Left lung (tissue), 10 donors: Measurements from ENCODE around the gene STARD8. TPM values are rescaled to one million over a fixed set of nuclear protein-coding genes. Genes with fewer than 3 reads are reported as not detected.
"Not testable (repeated sequence)": the region's sequence is repeated elsewhere in the genome, so short reads cannot be mapped to it uniquely, and the experiment has no call there.

Experiments
- ATAC-seq: fragments of 200-7000 bp; cut with Tn5 transposase; one replicate; pipeline ENCODE4 v1.9.1; 2020; ENCODE audit warnings: moderate library complexity
- DNase-seq, 4 donors: peaks; one replicate each; pipeline ENCODE4 v3.0.0-alpha.2; 2013 to 2020
- H3K27ac ChIP-seq, 2 donors: fragments of 200-600 bp; sonication (generic) in 1 of 2; one replicate each; pipeline versions ENCODE4 v1.5.0 to v1.8.0; 2020 to 2021
- H3K27me3 ChIP-seq, 2 donors: fragments of 200-600 bp; sonication (generic) in 1 of 2; one replicate each; pipeline versions ENCODE4 v1.5.0 to v1.8.0; 2020 to 2021
- H3K36me3 ChIP-seq, 2 donors: fragments of 200-600 bp; sonication (generic) in 1 of 2; one replicate each; pipeline versions ENCODE4 v1.5.0 to v1.8.0; 2020 to 2021
- H3K4me1 ChIP-seq, 2 donors: fragments of 200-600 bp; one replicate each; pipeline ENCODE4 v1.8.0; 2021
- H3K4me3 ChIP-seq, 2 donors: fragments of 200-600 bp; sonication (generic) in 1 of 2; one replicate each; pipeline versions ENCODE4 v1.5.0 to v1.8.0; 2020 to 2021; ENCODE audit warnings: mild to moderate bottlenecking in 1 of 2
- H3K9me3 ChIP-seq, 2 donors: fragments of 200-600 bp; sonication (generic) in 1 of 2; one replicate each; pipeline versions ENCODE4 v1.5.0 to v1.8.0; 2020 to 2021
- CTCF ChIP-seq, 2 donors: fragments of 200-600 bp; sonication (generic) in 1 of 2; IDR thresholded peaks; one replicate each; pipeline versions ENCODE4 v1.5.0 to v1.8.0; 2021; ENCODE audit warnings: antibody characterized with exemption in 2 of 2
- intact Hi-C, 2 donors: fragments of 100-400 bp; cut with DNase I; formaldehyde crosslinking; loops; one replicate each; pipeline versions ENCODE4 v1.11.2 to v1.14.2; 2022
- polyA plus RNA-seq, 6 donors: library from polyadenylated mRNA; unstranded; fragments of 120-200 nt; gene quantifications; one replicate each; pipeline ENCODE4 v1.2.1, GENCODE V29; 2013; ENCODE audit not compliant: insufficient read length in 6 of 6
- total RNA-seq, 2 donors: library from RNA; stranded (reverse); fragmentation: NEBNext Ultra II Directional; extraction: Animal tissue kit (Norgen Biotek cat#: 25700); gene quantifications; one replicate each; pipeline ENCODE4 v1.2.1, GENCODE V29; 2021
- donor health status: DM: no; HTN: yes; CAD: no.
- donor health status: DM: no; HTN: no; CAD: no.

STARD8 gene
- total and polyA plus RNA-seq, 8 donors = 11.9 to 19.8 (median 15.0) TPM

GRCh38 chrX:68627986-68628385 is 19.5 kb upstream of the STARD8 start:
- Histone ChIP-seq H3K36me3 (no peaks in the 10 kb centered on the region), H3K9me3 (no peaks in the 10 kb centered on the region), H3K27me3 (no peaks in the 10 kb centered on the region), H3K27ac (no peak overlapping the region), H3K4me1 (no peaks in the 10 kb centered on the region), H3K4me3 (no peak overlapping the region)
- intact Hi-C loops = no loop called here
- no peak for ATAC-seq
- TF ChIP-seq CTCF (IDR thresholded peaks at IDR 0.05) = no peak
- DNase-seq = no peak

- DNase-seq, H3K27ac ChIP-seq, H3K36me3 ChIP-seq, H3K9me3 ChIP-seq, H3K4me1 ChIP-seq, H3K4me3 ChIP-seq, intact Hi-C loops, H3K27me3 ChIP-seq, ATAC-seq: not testable (repeated sequence)
Observed at GRCh38 chrX:68629936-68630335, 17.5 kb upstream of the STARD8 start.

GRCh38 chrX:68631336-68631735 is 16.1 kb upstream of the STARD8 start:
- Histone ChIP-seq H3K4me3 (no peak overlapping the region), H3K27ac (no peak overlapping the region), H3K4me1 (no peaks in the 10 kb centered on the region), H3K27me3 (no peaks in the 10 kb centered on the region), H3K9me3 (no peaks in the 10 kb centered on the region), H3K36me3 (no peaks in the 10 kb centered on the region)
- no peak for TF ChIP-seq CTCF (IDR thresholded peaks at IDR 0.05)
- ATAC-seq = no peak
- intact Hi-C loops = no loop called here
- DNase-seq = peak in 2 of 4 donors; percentile 31 to 44

GRCh38 chrX:68632491-68632890 is 15.0 kb upstream of the STARD8 start:
- intact Hi-C loops = no loop called here
- ATAC-seq = no peak
- Histone ChIP-seq H3K4me3 (no peak overlapping the region), H3K9me3 (no peaks in the 10 kb centered on the region), H3K36me3 (no peaks in the 10 kb centered on the region), H3K4me1 (no peaks in the 10 kb centered on the region), H3K27me3 (no peaks in the 10 kb centered on the region), H3K27ac (no peak overlapping the region)
- no peak for DNase-seq
- no peak for TF ChIP-seq CTCF (IDR thresholded peaks at IDR 0.05)

GRCh38 chrX:68633981-68634380 is 13.5 kb upstream of the STARD8 start:
- intact Hi-C loops = no loop called here
- TF ChIP-seq CTCF (IDR thresholded peaks at IDR 0.05) = no peak
- no peaks in the 10 kb centered on the region for H3K4me1 ChIP-seq

GRCh38 chrX:68634649-68635227 is 12.7 kb upstream of the STARD8 start:
- no peaks in the 10 kb centered on the region for H3K9me3 ChIP-seq
- no peak for DNase-seq
- intact Hi-C loops = no loop called here
- H3K27ac ChIP-seq = no peak overlapping the region
- no peaks in the 10 kb centered on the region for H3K36me3 ChIP-seq
- ATAC-seq = no peak
- TF ChIP-seq CTCF (IDR thresholded peaks at IDR 0.05) = no peak
- H3K4me1 ChIP-seq = no peaks in the 10 kb centered on the region
- H3K4me3 ChIP-seq = no peak overlapping the region
- no peaks in the 10 kb centered on the region for H3K27me3 ChIP-seq

More at GRCh38 chrX:68633981-68634380, 13.5 kb upstream of the STARD8 start:
- DNase-seq (no peak), ATAC-seq (no peak)
- H3K4me3 ChIP-seq = no peak overlapping the region
- no peak overlapping the region for H3K27ac ChIP-seq
- no peaks in the 10 kb centered on the region for H3K9me3 ChIP-seq
- H3K36me3 ChIP-seq = no peaks in the 10 kb centered on the region
- no peaks in the 10 kb centered on the region for H3K27me3 ChIP-seq
